ENCODE measurements around the gene BLVRB. TPM values are rescaled to one million over a fixed set of nuclear protein-coding genes. Genes with fewer than 3 reads are reported as not detected.

The BLVRB gene
- total and polyA plus RNA-seq, 10 of the 15 experiments (the other 5 are each of a cell fraction or from before 2014, with no cell fraction given), result 6.3 to 53.3 (median 27.8) TPM

DNA sequence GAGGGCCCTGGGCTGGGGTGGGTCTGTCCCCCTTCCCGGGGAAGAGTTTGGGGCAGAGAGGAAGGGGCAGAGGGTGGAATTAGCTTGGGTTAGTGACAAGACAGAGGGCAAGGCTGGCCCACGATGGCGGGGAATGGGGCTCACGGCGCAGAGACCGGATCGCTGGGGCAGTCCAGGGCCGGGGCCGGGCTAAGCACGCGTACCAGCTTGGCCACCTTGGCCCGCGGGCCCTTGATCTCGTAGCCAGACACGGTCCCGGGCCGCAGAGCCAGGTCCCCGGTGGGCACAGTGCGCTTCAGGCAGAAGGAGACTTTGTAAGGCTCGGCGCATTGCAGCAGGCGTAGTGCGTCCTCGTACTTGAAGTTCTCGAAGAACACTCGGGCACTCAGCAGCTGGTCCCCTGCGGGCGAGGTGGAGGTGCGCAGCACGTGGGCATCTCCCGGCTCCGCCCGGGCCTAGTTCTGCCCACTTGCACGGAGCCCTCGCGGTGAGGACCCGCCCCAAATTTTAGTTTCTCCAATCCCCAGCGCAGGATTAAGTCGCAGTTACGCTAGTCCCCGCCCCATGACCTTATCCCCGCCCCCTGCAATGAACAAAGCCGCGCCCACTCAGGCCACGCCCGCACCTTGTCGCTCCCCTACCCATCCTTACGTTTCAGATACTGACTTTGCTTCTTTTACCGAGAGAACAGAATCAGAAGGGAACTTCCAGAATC is 67.0 kb downstream of the BLVRB start:
- Histone ChIP-seq H3K9ac (ENCODE audit: control insufficient read depth, insufficient read depth, low read length) (no peak overlapping the region), H3K9me3 (replicated peaks; ENCODE audit: control insufficient read depth, insufficient read depth, low read length) (no peaks in the 10 kb centered on the region), H3K27me3 (replicated peaks in 1 of 2; ENCODE audit: control insufficient read depth in 2 of 2, insufficient read depth in 2 of 2, low read length in 1 of 2) (no peaks in the 10 kb centered on the region), H3K27ac (ENCODE audit: control insufficient read depth, insufficient read depth) (no peak overlapping the region), H3K79me2 (ENCODE audit: control insufficient read depth, insufficient read depth, low read length) (no peaks in the 10 kb centered on the region), H2AFZ (ENCODE audit: control insufficient read depth, low read depth, low read length) (peak overlapping the region; percentile 55), H4K20me1 (ENCODE audit: control insufficient read depth, insufficient read depth) (no peaks in the 10 kb centered on the region), H3K4me3 (no peak overlapping the region), H3K4me2 (ENCODE audit: control insufficient read depth, insufficient read depth) (peak overlapping the region; percentile 54), H3K36me3 (ENCODE audit: control insufficient read depth in 2 of 2, insufficient read depth in 2 of 2, low read length in 1 of 2) (no peaks in the 10 kb centered on the region), H3K4me1 (ENCODE audit: control insufficient read depth, insufficient read depth, low read length) (peaks cover 5% of the 10 kb centered on the region)
- RAD21 ChIA-PET (ENCODE audit: unreplicated experiment), result no interaction called here
- DNase-seq (ENCODE audit: low read depth, low spot score) (no peak), ATAC-seq (peak; percentile 38), FAIRE-seq (peak; percentile 31)
- POLR2A ChIA-PET, result no interaction called here
- intact Hi-C loops (cut with micrococcal nuclease; ENCODE audit: unreplicated experiment), result no loop called here
- in situ Hi-C loops (cut with MboI), result no loop called here
- 66% methylated on average over 49 of the region's 49 CpGs for WGBS (ENCODE audit: insufficient coverage, insufficient replicate concordance, low lambda C conversion rate, missing lambda C conversion rate)
- no TSS peak for BruUV-seq (replicated peaks)
- CTCF ChIA-PET, result no interaction called here
- TF ChIP-seq SIX5 (IDR thresholded peaks at IDR 0.05; ENCODE audit: low read depth, low read length, severe bottlenecking), result no peak
- TF ChIP-seq ZNF384 (IDR thresholded peaks at IDR 0.05; ENCODE audit: borderline replicate concordance, low read depth, low read length), result no peak
- no peak for TF ChIP-seq ESRRA (IDR thresholded peaks at IDR 0.05; ENCODE audit: low read length)
- peak; percentile 43 for TF ChIP-seq USF1 (IDR thresholded peaks at IDR 0.05; ENCODE audit: borderline replicate concordance, extremely low read length, insufficient read depth, low read depth, low read length)
- SMC1A ChIA-PET (ENCODE audit: uncharacterized antibody, unreplicated experiment), result interaction anchor here (0.6 kb wide), 1 partner anchor 92 kb away, joined by 3 read pairs; no protein-coding TSS in a partner anchor

Small RNA genes within 50 kb of the gene (small RNA-seq; reads per million reads assigned to genes)
- not detected for gene RF00017

Other genes starting within 250 kb of the BLVRB start
Only the 7 nearest of the 13 such genes appear.
- 111 and 134 TPM in 2 replicates for gene PLD3, start 117.0 kb downstream of the BLVRB start, total RNA-seq (2014; rRNA removed)
- gene PLD3, start 117.0 kb downstream of the BLVRB start, total RNA-seq (2014; rRNA removed; fragmentation: Illumina TruSeq; extraction: Trizol), result 37.3 and 40.1 TPM in 2 replicates
- 113 and 118 TPM in 2 replicates for gene PLD3, start 117.0 kb downstream of the BLVRB start, total RNA-seq (2021)
- gene PLD3, start 117.0 kb downstream of the BLVRB start, polyA plus RNA-seq (2011; rRNA removed), result 15.4 and 36.4 TPM in 2 replicates
- gene PLD3, start 117.0 kb downstream of the BLVRB start, polyA plus RNA-seq (2014; fragmentation: Illumina TruSeq; extraction: Trizol), result 11.5 and 47.7 TPM in 2 replicates
- 1 to 10 TPM; 1.3 to 2.2 TPM for gene PLD3, start 117.0 kb downstream of the BLVRB start, polyA plus RNA-seq (2014; fragmentation: Nextera tagmentation; extraction: Ambion mirVana)
- gene PLD3, start 117.0 kb downstream of the BLVRB start, polyA plus RNA-seq (2014; rRNA removed), result 97.7 and 112 TPM in 2 replicates
- 100 to 1,000 TPM in 1 of 2 experiments, 10 to 100 TPM in 1; 99.6 to 110 TPM for gene PLD3, start 117.0 kb downstream of the BLVRB start, polyA plus RNA-seq (2016; fragmentation: Nextera tagmentation; extraction: Ambion mirVana)
- gene HIPK4, start 75.6 kb downstream of the BLVRB start, total RNA-seq (2014; rRNA removed), result not detected in 2 replicates
- not detected in 2 replicates for gene HIPK4, start 75.6 kb downstream of the BLVRB start, total RNA-seq (2014; rRNA removed; fragmentation: Illumina TruSeq; extraction: Trizol)
- 0.13 TPM in 1 of 2 replicates, not detected in the other for gene HIPK4, start 75.6 kb downstream of the BLVRB start, total RNA-seq (2021)
- gene HIPK4, start 75.6 kb downstream of the BLVRB start, polyA plus RNA-seq (2011; rRNA removed), result not detected in 2 replicates
- gene HIPK4, start 75.6 kb downstream of the BLVRB start, polyA plus RNA-seq (2014; fragmentation: Illumina TruSeq; extraction: Trizol), result not detected in 2 replicates
- not detected for gene HIPK4, start 75.6 kb downstream of the BLVRB start, polyA plus RNA-seq (2014; fragmentation: Nextera tagmentation; extraction: Ambion mirVana)
- gene HIPK4, start 75.6 kb downstream of the BLVRB start, polyA plus RNA-seq (2014; rRNA removed), result not detected in 2 replicates
- under 1 TPM; 0.07 to 0.08 TPM for gene HIPK4, start 75.6 kb downstream of the BLVRB start, polyA plus RNA-seq (2016; fragmentation: Nextera tagmentation; extraction: Ambion mirVana)
- 0.98 and 1.1 TPM in 2 replicates for gene PRX, start 52.4 kb downstream of the BLVRB start, total RNA-seq (2014; rRNA removed)
- gene PRX, start 52.4 kb downstream of the BLVRB start, total RNA-seq (2014; rRNA removed; fragmentation: Illumina TruSeq; extraction: Trizol), result 0.54 and 0.69 TPM in 2 replicates
- gene PRX, start 52.4 kb downstream of the BLVRB start, total RNA-seq (2021), result 1.2 and 1.3 TPM in 2 replicates
- gene PRX, start 52.4 kb downstream of the BLVRB start, polyA plus RNA-seq (2011; rRNA removed), result 0.45 and 0.71 TPM in 2 replicates
- 0.27 and 0.50 TPM in 2 replicates for gene PRX, start 52.4 kb downstream of the BLVRB start, polyA plus RNA-seq (2014; fragmentation: Illumina TruSeq; extraction: Trizol)
- gene PRX, start 52.4 kb downstream of the BLVRB start, polyA plus RNA-seq (2014; fragmentation: Nextera tagmentation; extraction: Ambion mirVana), result under 1 TPM in 1 of 2 experiments, not detected in 1; 0.02 TPM
- 1.1 and 1.4 TPM in 2 replicates for gene PRX, start 52.4 kb downstream of the BLVRB start, polyA plus RNA-seq (2014; rRNA removed)
- under 1 TPM; 0.12 to 0.29 TPM for gene PRX, start 52.4 kb downstream of the BLVRB start, polyA plus RNA-seq (2016; fragmentation: Nextera tagmentation; extraction: Ambion mirVana)
- 12.2 and 12.9 TPM in 2 replicates for gene SERTAD1, start 39.8 kb downstream of the BLVRB start, total RNA-seq (2014; rRNA removed)
- gene SERTAD1, start 39.8 kb downstream of the BLVRB start, total RNA-seq (2014; rRNA removed; fragmentation: Illumina TruSeq; extraction: Trizol), result 4.0 and 4.5 TPM in 2 replicates
- gene SERTAD1, start 39.8 kb downstream of the BLVRB start, total RNA-seq (2021), result 10.4 and 10.7 TPM in 2 replicates
- 3.8 and 6.5 TPM in 2 replicates for gene SERTAD1, start 39.8 kb downstream of the BLVRB start, polyA plus RNA-seq (2011; rRNA removed)
- 0.89 and 2.6 TPM in 2 replicates for gene SERTAD1, start 39.8 kb downstream of the BLVRB start, polyA plus RNA-seq (2014; fragmentation: Illumina TruSeq; extraction: Trizol)
- gene SERTAD1, start 39.8 kb downstream of the BLVRB start, polyA plus RNA-seq (2014; fragmentation: Nextera tagmentation; extraction: Ambion mirVana), result 1 to 10 TPM in 1 of 2 experiments, under 1 TPM in 1; 0.23 to 1.6 TPM
- gene SERTAD1, start 39.8 kb downstream of the BLVRB start, polyA plus RNA-seq (2014; rRNA removed), result 9.5 and 12.9 TPM in 2 replicates
- gene SERTAD1, start 39.8 kb downstream of the BLVRB start, polyA plus RNA-seq (2016; fragmentation: Nextera tagmentation; extraction: Ambion mirVana), result 10 to 100 TPM; 12.5 to 14.2 TPM
- 14.4 and 16.7 TPM in 2 replicates for gene SERTAD3, start 21.4 kb downstream of the BLVRB start, total RNA-seq (2014; rRNA removed)
- 12.4 and 13.6 TPM in 2 replicates for gene SERTAD3, start 21.4 kb downstream of the BLVRB start, total RNA-seq (2014; rRNA removed; fragmentation: Illumina TruSeq; extraction: Trizol)
- gene SERTAD3, start 21.4 kb downstream of the BLVRB start, total RNA-seq (2021), result 19.3 and 22.4 TPM in 2 replicates
- gene SERTAD3, start 21.4 kb downstream of the BLVRB start, polyA plus RNA-seq (2011; rRNA removed), result 10.0 and 12.9 TPM in 2 replicates
- gene SERTAD3, start 21.4 kb downstream of the BLVRB start, polyA plus RNA-seq (2014; fragmentation: Illumina TruSeq; extraction: Trizol), result 7.4 and 9.5 TPM in 2 replicates
- gene SERTAD3, start 21.4 kb downstream of the BLVRB start, polyA plus RNA-seq (2014; fragmentation: Nextera tagmentation; extraction: Ambion mirVana), result 1 to 10 TPM; 4.2 to 8.4 TPM
- gene SERTAD3, start 21.4 kb downstream of the BLVRB start, polyA plus RNA-seq (2014; rRNA removed), result 13.8 and 16.2 TPM in 2 replicates
- 10 to 100 TPM; 13.9 to 17.4 TPM for gene SERTAD3, start 21.4 kb downstream of the BLVRB start, polyA plus RNA-seq (2016; fragmentation: Nextera tagmentation; extraction: Ambion mirVana)
- 0.34 and 0.54 TPM in 2 replicates for gene SPTBN4, start 1.3 kb upstream of the BLVRB start, total RNA-seq (2014; rRNA removed)
- 0.14 and 0.22 TPM in 2 replicates for gene SPTBN4, start 1.3 kb upstream of the BLVRB start, total RNA-seq (2014; rRNA removed; fragmentation: Illumina TruSeq; extraction: Trizol)
- 0.18 and 0.69 TPM in 2 replicates for gene SPTBN4, start 1.3 kb upstream of the BLVRB start, total RNA-seq (2021)
- 0.46 and 0.57 TPM in 2 replicates for gene SPTBN4, start 1.3 kb upstream of the BLVRB start, polyA plus RNA-seq (2011; rRNA removed)
- 0.24 TPM in 1 of 2 replicates, not detected in the other for gene SPTBN4, start 1.3 kb upstream of the BLVRB start, polyA plus RNA-seq (2014; fragmentation: Illumina TruSeq; extraction: Trizol)
- under 1 TPM in 1 of 2 experiments, not detected in 1; 0.04 TPM for gene SPTBN4, start 1.3 kb upstream of the BLVRB start, polyA plus RNA-seq (2014; fragmentation: Nextera tagmentation; extraction: Ambion mirVana)
- gene SPTBN4, start 1.3 kb upstream of the BLVRB start, polyA plus RNA-seq (2014; rRNA removed), result 0.50 and 0.56 TPM in 2 replicates
- gene SPTBN4, start 1.3 kb upstream of the BLVRB start, polyA plus RNA-seq (2016; fragmentation: Nextera tagmentation; extraction: Ambion mirVana), result 1 to 10 TPM in 1 of 2 experiments, under 1 TPM in 1; 0.64 to 1.1 TPM
- gene SHKBP1, start 111.1 kb upstream of the BLVRB start, total RNA-seq (2014; rRNA removed), result 60.8 and 79.0 TPM in 2 replicates
- gene SHKBP1, start 111.1 kb upstream of the BLVRB start, total RNA-seq (2014; rRNA removed; fragmentation: Illumina TruSeq; extraction: Trizol), result 22.9 and 26.0 TPM in 2 replicates
- 111 and 115 TPM in 2 replicates for gene SHKBP1, start 111.1 kb upstream of the BLVRB start, total RNA-seq (2021)
- 17.5 and 38.8 TPM in 2 replicates for gene SHKBP1, start 111.1 kb upstream of the BLVRB start, polyA plus RNA-seq (2011; rRNA removed)
- 30.6 and 55.0 TPM in 2 replicates for gene SHKBP1, start 111.1 kb upstream of the BLVRB start, polyA plus RNA-seq (2014; fragmentation: Illumina TruSeq; extraction: Trizol)
- gene SHKBP1, start 111.1 kb upstream of the BLVRB start, polyA plus RNA-seq (2014; fragmentation: Nextera tagmentation; extraction: Ambion mirVana), result 10 to 100 TPM in 1 of 2 experiments, 1 to 10 TPM in 1; 2.3 to 15.1 TPM
- 96.3 and 111 TPM in 2 replicates for gene SHKBP1, start 111.1 kb upstream of the BLVRB start, polyA plus RNA-seq (2014; rRNA removed)
- gene SHKBP1, start 111.1 kb upstream of the BLVRB start, polyA plus RNA-seq (2016; fragmentation: Nextera tagmentation; extraction: Ambion mirVana), result 100 to 1,000 TPM; 112 to 123 TPM

All from GM12878 (cell line).